WTC11 (cell line): ENCODE results near the gene LAMC1.

Experiments used
- ARID4B ChIP-seq: sonication (generic); formaldehyde crosslinking; IDR thresholded peaks from 2 replicates; pipeline ENCODE4 v1.8.0; 2023; ENCODE audit warnings: missing genetic modification reagents, mild to moderate bottlenecking, borderline replicate concordance
- ATF1 ChIP-seq: sonication (generic); formaldehyde crosslinking; IDR thresholded peaks from 2 replicates; pipeline ENCODE4 v1.8.1; 2023; ENCODE audit warnings: mild to moderate bottlenecking, moderate library complexity, missing genetic modification reagents
- CTCF ChIP-seq: fragments of 200-600 bp; IDR thresholded peaks from 2 replicates; pipeline ENCODE4 v1.8.0; 2022; ENCODE audit warnings: antibody characterized with exemption
- GRHL2 ChIP-seq: fragments of 250-450 bp; sonication (Bioruptor Pico); IDR thresholded peaks from 2 replicates; pipeline ENCODE4 v1.8.0; 2022; ENCODE audit warnings: mild to moderate bottlenecking, moderate library complexity; ENCODE audit not compliant: insufficient replicate concordance, severe bottlenecking
- HMGXB4 ChIP-seq: sonication (generic); formaldehyde crosslinking; IDR thresholded peaks from 2 replicates; pipeline ENCODE4 v1.8.1; 2023; ENCODE audit warnings: mild to moderate bottlenecking, moderate library complexity, missing genetic modification reagents
- KAT7 ChIP-seq: sonication (generic); formaldehyde crosslinking; IDR thresholded peaks from 2 replicates; pipeline ENCODE4 v1.8.1; 2023; ENCODE audit warnings: missing genetic modification reagents, mild to moderate bottlenecking, borderline replicate concordance
- MAX ChIP-seq: sonication (generic); formaldehyde crosslinking; IDR thresholded peaks from 2 replicates; pipeline ENCODE4 v1.8.0; 2022; ENCODE audit warnings: mild to moderate bottlenecking, missing genetic modification reagents
- TCF7 ChIP-seq: sonication (generic); formaldehyde crosslinking; IDR thresholded peaks from 2 replicates; pipeline ENCODE4 v1.8.0; 2022; ENCODE audit warnings: mild to moderate bottlenecking, low read depth, missing genetic modification reagents, moderate library complexity
- USF2 ChIP-seq: sonication (generic); formaldehyde crosslinking; IDR thresholded peaks from 2 replicates; pipeline ENCODE4 v1.8.1; 2023; ENCODE audit warnings: mild to moderate bottlenecking, missing genetic modification reagents, moderate library complexity
- ZNF281 ChIP-seq: sonication (generic); formaldehyde crosslinking; IDR thresholded peaks from 2 replicates; pipeline ENCODE4 v1.8.0; 2023; ENCODE audit warnings: mild to moderate bottlenecking, missing genetic modification reagents
- ZNF317 ChIP-seq: sonication (generic); formaldehyde crosslinking; IDR thresholded peaks from 2 replicates; pipeline ENCODE4 v1.8.1; 2023; ENCODE audit warnings: low read depth, mild to moderate bottlenecking, moderate library complexity, missing genetic modification reagents, borderline replicate concordance

GRCh38 chr1:183075861-183076260 lies 52.6 kb downstream of the LAMC1 start:
- TF ChIP-seq TCF7 (CRISPR knock-in tag) (no peak), CTCF (no peak), ZNF281 (CRISPR knock-in tag) (no peak), USF2 (CRISPR knock-in tag) (no peak), GRHL2 (no peak), ZNF317 (no peak), MAX (no peak), ARID4B (CRISPR knock-in tag) (no peak), HMGXB4 (no peak), ATF1 (CRISPR knock-in tag) (no peak), KAT7 (CRISPR knock-in tag) (no peak)
